D721Med (cell line): ENCODE results near the gene ITGA7.

ENCODE experiments used
- DNase-seq: peaks from one replicate; pipeline ENCODE4 v3.0.0; 2011; ENCODE audit warnings: low spot score; ENCODE audit not compliant: insufficient read length
- FAIRE-seq: peaks from 2 replicates; lab custom pipeline; 2011; peaks lifted over from hg19 to GRCh38; lab: Jason Lieb, UNC
- TF ChIP-seq, protein P1 (sequence below): IDR thresholded peaks from 2 replicates; pipeline ENCODE4 v1.5.1; 2012; ENCODE audit warnings: mild to moderate bottlenecking, control low read depth; ENCODE audit not compliant: insufficient read depth; ENCODE audit errors: missing control alignments

The ITGA7 gene

DNA sequence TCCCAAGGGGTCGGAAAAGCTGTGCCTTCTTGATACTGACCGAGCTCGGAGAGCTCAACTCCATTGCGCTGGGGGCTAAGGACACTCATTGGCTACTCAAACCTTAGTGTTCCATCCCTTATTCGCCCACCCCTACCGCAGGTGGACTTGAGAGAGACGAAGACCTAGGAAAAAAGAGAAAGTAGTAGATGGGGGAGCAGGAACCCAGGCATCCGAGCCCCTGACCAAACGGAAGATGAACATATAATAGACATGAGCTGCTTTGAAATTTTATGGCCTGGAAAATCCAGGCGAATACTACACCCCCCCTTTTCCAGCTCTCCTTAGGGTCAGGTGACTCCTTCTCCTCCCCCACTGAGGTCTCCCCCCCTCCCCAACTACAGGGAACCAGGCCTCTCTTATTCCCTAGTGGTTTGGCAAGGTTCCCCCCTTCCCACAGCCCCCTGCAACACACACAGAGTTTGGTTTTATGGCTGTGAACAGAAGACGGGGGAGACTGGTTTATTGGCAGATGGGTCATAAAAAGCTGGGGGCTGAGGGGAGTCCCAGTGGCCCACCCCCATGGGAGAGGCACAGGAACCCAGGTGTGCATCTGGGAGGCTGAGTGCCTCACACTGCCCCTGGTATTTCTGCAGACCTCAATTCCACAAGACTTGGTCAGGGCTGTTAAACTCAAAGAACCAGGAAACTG lies 36.8 kb upstream of the ITGA7 start:
- FAIRE-seq (no peak), DNase-seq (no peak)

DNA sequence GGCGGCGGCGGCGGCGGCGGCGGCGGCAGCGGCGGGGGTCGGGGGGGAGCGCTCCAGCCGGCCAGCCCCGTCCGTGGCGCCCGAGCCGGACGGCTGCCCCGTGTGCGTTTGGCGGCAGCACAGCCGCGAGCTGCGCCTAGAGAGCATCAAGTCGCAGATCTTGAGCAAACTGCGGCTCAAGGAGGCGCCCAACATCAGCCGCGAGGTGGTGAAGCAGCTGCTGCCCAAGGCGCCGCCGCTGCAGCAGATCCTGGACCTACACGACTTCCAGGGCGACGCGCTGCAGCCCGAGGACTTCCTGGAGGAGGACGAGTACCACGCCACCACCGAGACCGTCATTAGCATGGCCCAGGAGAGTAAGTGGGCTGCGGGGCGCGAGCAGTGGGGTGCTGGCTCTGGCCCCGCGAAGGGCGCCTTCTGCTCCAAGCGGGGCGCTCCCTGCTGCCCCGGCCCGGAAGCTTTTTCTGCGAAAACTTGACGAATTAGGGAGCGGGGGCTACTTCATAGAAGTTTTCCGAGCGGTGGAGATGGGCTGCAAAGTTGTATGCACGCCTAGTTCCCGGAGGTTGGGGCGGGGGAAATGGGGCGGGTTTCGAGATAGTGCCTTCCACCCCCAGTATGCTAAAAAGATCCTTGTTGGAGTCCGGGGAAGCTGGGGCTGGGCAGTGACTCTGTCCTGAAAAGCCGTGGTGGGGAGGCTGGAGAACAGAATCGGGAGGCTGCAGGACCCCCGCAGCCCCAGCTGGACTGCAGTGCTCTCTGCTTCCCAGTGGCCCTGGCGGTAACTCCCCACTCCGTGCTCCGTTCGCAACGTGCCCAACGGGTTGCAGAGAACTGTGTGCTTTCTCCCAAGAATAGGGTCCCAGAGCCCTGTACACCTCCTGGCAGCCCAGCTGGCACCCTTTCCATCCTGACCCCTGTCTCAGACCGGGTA lies 36.0 kb upstream of the ITGA7 start:
- no peak for FAIRE-seq
- TF ChIP-seq, protein P1, sequence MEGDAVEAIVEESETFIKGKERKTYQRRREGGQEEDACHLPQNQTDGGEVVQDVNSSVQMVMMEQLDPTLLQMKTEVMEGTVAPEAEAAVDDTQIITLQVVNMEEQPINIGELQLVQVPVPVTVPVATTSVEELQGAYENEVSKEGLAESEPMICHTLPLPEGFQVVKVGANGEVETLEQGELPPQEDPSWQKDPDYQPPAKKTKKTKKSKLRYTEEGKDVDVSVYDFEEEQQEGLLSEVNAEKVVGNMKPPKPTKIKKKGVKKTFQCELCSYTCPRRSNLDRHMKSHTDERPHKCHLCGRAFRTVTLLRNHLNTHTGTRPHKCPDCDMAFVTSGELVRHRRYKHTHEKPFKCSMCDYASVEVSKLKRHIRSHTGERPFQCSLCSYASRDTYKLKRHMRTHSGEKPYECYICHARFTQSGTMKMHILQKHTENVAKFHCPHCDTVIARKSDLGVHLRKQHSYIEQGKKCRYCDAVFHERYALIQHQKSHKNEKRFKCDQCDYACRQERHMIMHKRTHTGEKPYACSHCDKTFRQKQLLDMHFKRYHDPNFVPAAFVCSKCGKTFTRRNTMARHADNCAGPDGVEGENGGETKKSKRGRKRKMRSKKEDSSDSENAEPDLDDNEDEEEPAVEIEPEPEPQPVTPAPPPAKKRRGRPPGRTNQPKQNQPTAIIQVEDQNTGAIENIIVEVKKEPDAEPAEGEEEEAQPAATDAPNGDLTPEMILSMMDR, result no peak
- no peak for DNase-seq

More for the DNA sequence above, 36.8 kb upstream of the ITGA7 start:
- TF ChIP-seq, protein P1, result no peak

DNA sequence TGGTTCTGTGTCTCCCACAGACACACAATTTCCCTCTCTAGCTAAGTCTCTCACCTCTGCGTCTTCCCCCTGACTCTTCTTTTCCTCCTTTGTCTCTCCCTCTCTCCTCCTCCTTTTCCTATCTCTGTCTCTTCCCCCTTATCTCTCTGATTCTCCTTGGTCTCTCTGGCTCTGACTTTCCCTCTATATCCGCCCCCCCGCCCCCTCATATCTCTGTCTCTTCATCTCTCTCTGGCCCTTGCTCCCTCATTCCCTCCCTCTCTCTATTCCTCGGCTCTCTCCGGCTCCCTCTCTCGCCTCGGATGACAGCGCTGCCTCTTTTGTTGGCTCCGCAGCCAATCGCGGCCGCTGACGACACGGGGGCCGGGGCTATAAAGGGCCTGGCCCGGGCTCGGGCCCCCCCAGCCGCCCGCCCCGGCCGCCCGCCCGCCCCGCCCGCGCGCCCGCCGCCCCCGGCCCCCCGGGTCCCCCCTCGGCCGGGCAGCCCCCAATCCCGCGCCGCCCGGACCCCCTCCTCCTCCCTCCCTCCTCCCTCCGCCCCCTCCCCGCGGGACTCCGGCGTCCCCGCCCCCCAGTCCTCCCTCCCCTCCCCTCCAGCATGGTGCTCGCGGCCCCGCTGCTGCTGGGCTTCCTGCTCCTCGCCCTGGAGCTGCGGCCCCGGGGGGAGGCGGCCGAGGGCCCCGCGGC lies 35.2 kb upstream of the ITGA7 start, which contains the start of gene GDF11:
GDF11 (plus strand) TSS at position 404 of the 687 bp plus-strand sequence; CDS start at position 599, 195 bp downstream.
- FAIRE-seq, result no peak
- DNase-seq, result peak; percentile 80
- TF ChIP-seq, protein P1, result no peak

DNA sequence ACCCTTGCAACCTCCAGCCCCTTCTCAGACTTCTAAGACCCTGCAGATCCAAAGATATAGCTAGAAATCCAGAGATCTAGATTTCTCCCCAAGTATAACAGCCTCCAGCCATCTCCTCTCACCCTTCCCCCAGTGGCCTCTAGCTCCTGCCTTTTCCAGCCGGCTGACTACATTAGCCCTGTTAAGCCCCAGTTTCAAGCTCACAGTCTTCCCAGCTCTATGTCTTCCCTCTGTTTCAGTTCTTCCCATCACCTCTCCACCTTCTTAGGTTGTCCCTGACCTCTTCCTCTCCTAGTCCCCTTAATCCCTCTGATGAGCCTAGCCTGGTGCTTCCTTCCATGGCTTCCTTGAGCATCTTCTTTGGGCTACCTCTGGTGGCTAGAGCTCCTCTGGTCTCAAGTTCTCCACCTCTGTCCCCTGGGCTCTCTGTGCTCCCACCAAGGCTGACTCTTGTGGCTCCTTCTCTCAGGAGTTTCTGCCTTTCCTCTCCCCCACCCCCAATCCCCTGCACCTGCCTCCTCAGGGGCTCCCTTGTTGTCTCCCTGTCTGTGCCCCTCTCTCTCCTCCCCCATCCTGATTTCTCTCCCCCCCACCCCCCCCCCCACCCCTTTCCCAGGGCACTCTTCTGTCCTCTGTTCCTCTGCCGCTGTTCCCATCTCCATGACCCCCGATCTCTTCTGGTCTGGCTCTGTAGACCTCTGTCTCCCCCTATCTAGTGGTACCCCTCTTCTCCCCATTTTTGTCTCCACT lies 34.4 kb upstream of the ITGA7 start:
- FAIRE-seq (no peak), DNase-seq (no peak)
- TF ChIP-seq, protein P1, result no peak

DNA sequence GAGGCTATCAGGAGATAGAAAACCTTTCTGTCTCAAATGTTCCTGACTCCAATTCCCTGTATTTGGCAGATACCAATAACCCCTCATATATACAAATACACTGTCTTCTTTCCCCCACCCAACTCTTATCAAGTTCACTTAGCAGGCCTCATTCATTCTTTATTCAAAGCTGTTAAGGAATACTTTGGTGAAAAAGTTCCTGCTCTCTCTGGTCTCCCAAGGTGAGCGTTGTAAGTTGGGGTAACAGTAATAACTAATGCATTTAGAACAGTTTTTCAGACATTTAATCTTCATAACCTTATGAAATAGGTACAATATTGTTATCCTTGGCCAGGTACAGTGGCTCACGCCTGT lies 31.3 kb upstream of the ITGA7 start:
- DNase-seq, result no peak
- TF ChIP-seq, protein P1, result no peak
- FAIRE-seq, result no peak
